Chondrocyte (in vitro differentiated cells): ENCODE results near the gene UBE2J1. TPM values are rescaled to one million over a fixed set of nuclear protein-coding genes. Genes with fewer than 3 reads are reported as not detected.

Source experiments
- DNase-seq: peaks from one replicate; pipeline ENCODE4 v3.0.0; 2021; ENCODE audit warnings: mixed read lengths, low spot score
- H3K27ac Mint-ChIP-seq: one replicate; pipeline ENCODE4 v1.8.0; 2021; ENCODE audit warnings: mild to moderate bottlenecking, moderate library complexity, mixed read lengths; ENCODE audit not compliant: unreplicated experiment
- H3K27me3 Mint-ChIP-seq: 2 replicates; pipeline ENCODE4 v1.8.0; 2021; ENCODE audit warnings: low read depth, mixed read lengths
- H3K36me3 Mint-ChIP-seq: 2 replicates; pipeline ENCODE4 v1.8.0; 2021; ENCODE audit warnings: low read depth, mixed read lengths
- H3K4me1 Mint-ChIP-seq: 2 replicates; pipeline ENCODE4 v1.8.0; 2021; ENCODE audit warnings: low read depth, mild to moderate bottlenecking, mixed read lengths
- H3K4me3 Mint-ChIP-seq: one replicate; pipeline ENCODE4 v1.8.0; 2021; ENCODE audit warnings: mild to moderate bottlenecking, moderate library complexity, mixed read lengths; ENCODE audit not compliant: unreplicated experiment
- H3K9me3 Mint-ChIP-seq: 2 replicates; pipeline ENCODE4 v1.8.0; 2021; ENCODE audit warnings: low read depth, mixed read lengths
- CTCF ChIP-seq: fragments of 200-600 bp; sonication (generic); IDR thresholded peaks from 2 replicates; pipeline ENCODE4 v1.5.0; 2021; ENCODE audit warnings: antibody characterized with exemption, mild to moderate bottlenecking, moderate library complexity
- total RNA-seq: library from RNA; stranded (reverse); gene quantifications from 3 replicates; pipeline ENCODE4 v1.2.1, GENCODE V29; 2021

Gene UBE2J1
- total RNA-seq, 1 donor from 2014 or later: 49.1 TPM

DNA sequence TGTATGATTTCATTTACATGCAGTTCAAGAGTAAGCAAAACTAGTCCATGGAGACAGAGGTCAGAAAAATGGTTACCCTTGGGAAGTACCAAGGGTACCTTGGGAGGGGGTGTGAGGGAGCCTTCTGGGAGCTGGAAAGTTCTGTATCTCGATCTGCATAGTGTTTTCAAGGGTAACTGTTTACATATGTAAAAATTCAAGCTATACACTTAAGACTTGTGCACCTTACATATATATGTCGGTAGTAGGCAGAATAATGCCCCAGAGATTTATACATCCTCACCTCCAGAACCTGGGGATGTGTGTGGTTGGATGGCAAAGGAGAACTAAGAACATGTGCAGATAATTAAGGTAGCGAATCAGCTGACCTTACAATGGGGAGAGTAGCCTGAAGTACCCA lies 68.4 kb downstream of the UBE2J1 start:
- peaks cover 2% of the 10 kb centered on the region for H3K36me3 Mint-ChIP-seq
- TF ChIP-seq CTCF: no peak
- H3K9me3 Mint-ChIP-seq: no peaks in the 10 kb centered on the region
- no peak for DNase-seq
- peaks cover 8% of the 10 kb centered on the region for H3K4me1 Mint-ChIP-seq
- peaks cover 14% of the 10 kb centered on the region for H3K27me3 Mint-ChIP-seq
- no peak overlapping the region for H3K4me3 Mint-ChIP-seq
- no peak overlapping the region for H3K27ac Mint-ChIP-seq

DNA sequence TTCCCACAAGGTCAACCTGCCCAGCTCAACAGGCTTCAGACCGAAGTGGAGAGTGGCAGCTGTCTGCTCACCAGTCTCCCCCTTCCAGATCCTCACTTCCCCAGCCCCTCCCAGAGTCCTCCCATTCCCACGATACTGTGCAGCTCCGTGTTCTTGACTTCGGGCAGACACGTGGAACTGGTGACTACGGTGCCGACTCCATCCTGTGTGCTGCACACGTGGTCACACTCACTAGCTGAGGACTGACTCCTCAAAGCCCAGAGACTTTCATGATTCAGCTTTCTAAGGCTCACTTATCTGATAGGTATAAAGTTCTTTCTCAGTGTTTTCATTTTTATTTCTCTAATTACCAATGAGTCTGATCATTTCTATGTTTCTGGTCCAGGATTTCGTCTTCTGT lies 69.8 kb downstream of the UBE2J1 start:
- Mint-ChIP-seq H3K27me3 (peaks cover 14% of the 10 kb centered on the region), H3K9me3 (no peaks in the 10 kb centered on the region), H3K4me3 (no peak overlapping the region), H3K4me1 (peaks cover 8% of the 10 kb centered on the region), H3K27ac (no peak overlapping the region), H3K36me3 (no peaks in the 10 kb centered on the region)
- no peak for TF ChIP-seq CTCF
- DNase-seq: no peak

DNA sequence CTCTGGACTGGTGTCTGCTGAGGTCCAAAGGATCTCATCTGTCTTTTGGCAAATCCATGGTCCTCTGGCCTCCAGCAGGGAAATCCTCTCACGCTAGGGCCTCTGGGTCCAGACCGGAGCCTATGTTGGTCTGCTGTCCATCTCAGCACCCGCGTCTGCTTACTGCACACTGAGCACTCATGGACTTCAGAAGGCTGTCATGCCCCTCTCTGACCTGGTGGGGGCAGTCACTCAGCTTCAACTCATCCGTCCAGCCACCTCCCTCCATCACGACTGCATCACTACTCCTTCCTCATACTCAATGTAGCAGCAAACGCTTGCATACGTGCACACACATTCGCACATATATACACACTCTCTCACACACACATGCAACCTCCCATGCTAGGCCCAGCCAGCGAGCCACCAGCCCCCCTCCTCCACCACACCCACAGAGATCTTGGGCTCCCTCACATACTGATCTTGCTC lies 70.7 kb downstream of the UBE2J1 start:
- H3K36me3 Mint-ChIP-seq: no peaks in the 10 kb centered on the region
- peak; percentile 64 for TF ChIP-seq CTCF
- H3K9me3 Mint-ChIP-seq: no peaks in the 10 kb centered on the region
- H3K27ac Mint-ChIP-seq: no peak overlapping the region
- peaks cover 8% of the 10 kb centered on the region for H3K4me1 Mint-ChIP-seq
- no peak overlapping the region for H3K4me3 Mint-ChIP-seq
- no peak for DNase-seq
- peaks cover 14% of the 10 kb centered on the region for H3K27me3 Mint-ChIP-seq

DNA sequence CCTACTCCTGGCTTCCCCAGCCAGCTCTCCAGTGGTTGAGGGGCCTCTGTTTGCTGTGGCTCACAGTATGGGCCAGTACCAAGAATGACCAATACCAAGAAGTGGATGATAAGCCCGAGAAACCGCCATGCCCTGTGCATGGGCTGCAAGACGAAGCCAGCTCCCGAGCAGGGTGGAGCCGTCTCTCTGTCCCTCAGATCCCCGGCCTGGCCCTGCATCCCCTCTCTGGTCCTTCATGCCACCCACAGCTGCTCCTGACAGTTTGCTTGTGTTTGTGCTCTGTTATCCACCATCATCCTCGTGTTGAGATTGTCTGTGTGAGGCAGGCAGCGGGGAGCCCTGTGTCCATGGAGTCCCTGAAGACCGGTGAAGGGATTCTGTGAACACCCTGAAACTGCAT lies 73.6 kb downstream of the UBE2J1 start:
- peak; percentile 58 for DNase-seq
- Mint-ChIP-seq H3K4me3 (no peak overlapping the region), H3K27ac (no peak overlapping the region), H3K4me1 (no peaks in the 10 kb centered on the region), H3K36me3 (no peaks in the 10 kb centered on the region), H3K9me3 (no peaks in the 10 kb centered on the region), H3K27me3 (peaks cover 15% of the 10 kb centered on the region)
- TF ChIP-seq CTCF: no peak

Other genes with a start within 250 kb of the UBE2J1 start
- gene SRSF12, start 234.7 kb downstream of the UBE2J1 start, total RNA-seq: 2.9 to 5.9 TPM (median 4.8 TPM) in 3 replicates
- 6.2 to 9.8 TPM (median 6.3 TPM) in 3 replicates for gene PM20D2, start 206.7 kb downstream of the UBE2J1 start, total RNA-seq
- not detected in 3 replicates for gene GABRR1, start 135.4 kb downstream of the UBE2J1 start, total RNA-seq
- gene GABRR2, start 37.4 kb downstream of the UBE2J1 start, total RNA-seq: 0.57 to 1.4 TPM (median 0.72 TPM) in 3 replicates
- 8.9 to 18.8 TPM (median 17.9 TPM) in 3 replicates for gene RRAGD, start 59.6 kb upstream of the UBE2J1 start, total RNA-seq
- 22.4 to 31.3 TPM (median 28.7 TPM) in 3 replicates for gene ANKRD6, start 80.4 kb upstream of the UBE2J1 start, total RNA-seq